ENCODE measurements around the gene STAT6.

DNA sequence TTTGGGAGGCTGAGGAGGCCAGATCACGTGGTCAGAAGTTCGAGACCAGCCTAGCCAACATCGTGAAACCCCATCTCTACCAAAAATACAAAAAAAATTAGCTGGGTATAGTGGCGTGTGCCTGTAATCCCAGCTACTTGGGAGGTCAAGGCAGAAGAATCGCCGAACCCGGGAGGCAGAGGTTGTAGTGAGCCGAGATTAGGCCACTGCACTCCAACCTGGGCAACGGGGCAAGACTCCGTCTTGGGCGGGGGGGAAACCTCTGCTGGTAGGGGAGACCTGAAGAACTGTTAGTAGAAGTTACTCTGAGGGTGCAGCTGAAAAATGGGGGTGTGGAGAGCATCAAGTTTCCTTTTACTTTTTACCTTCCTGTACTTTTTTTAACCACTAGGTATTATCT lies 14.9 kb upstream of the STAT6 start:
- no peak for TF ChIP-seq CTCF (IDR thresholded peaks at IDR 0.05)
- TF ChIP-seq EZH2 (IDR thresholded peaks at IDR 0.05; ENCODE audit: borderline replicate concordance, insufficient read depth, low read depth, low read length, poor library complexity, severe bottlenecking), result no peak

Measured in B cell (primary cell).